Activated naive CD8-positive, alpha-beta T cell treated with anti-CD3 and anti-CD28 coated beads, Interleukin-2, amount 10 ng/mL, durations not matched to agents 7 days and 5 days (primary cell): ENCODE data around the gene TBC1D14. TPM values are rescaled to one million over a fixed set of nuclear protein-coding genes. Genes with fewer than 3 reads are reported as not detected.

Experiments used
- ATAC-seq: fragments of 150-1000 bp; cut with Tn5 transposase; one replicate; pipeline ENCODE4 v1.10.0; 2021; ENCODE audit warnings: low read depth, moderate library complexity
- POLR2A ChIA-PET: fragments of 350-600 bp; sonication (Branson Sonifier 250); formaldehyde crosslinking; loops from one replicate; lab custom pipeline; 2021; ENCODE audit warnings: antibody characterized with exemption; lab: Charles Lee
- DNase-seq: peaks from one replicate; pipeline ENCODE4 v3.0.0; 2021
- H3K27ac Mint-ChIP-seq: one replicate; pipeline ENCODE4 v1.8.0; 2022; ENCODE audit warnings: mild to moderate bottlenecking, mixed read lengths
- H3K27me3 Mint-ChIP-seq: one replicate; pipeline ENCODE4 v1.8.0; 2022; ENCODE audit warnings: mild to moderate bottlenecking, moderate library complexity, mixed read lengths
- H3K36me3 Mint-ChIP-seq: one replicate; pipeline ENCODE4 v1.8.0; 2021; ENCODE audit warnings: mild to moderate bottlenecking, mixed read lengths
- H3K4me1 Mint-ChIP-seq: one replicate; pipeline ENCODE4 v1.8.0; 2021; ENCODE audit warnings: mixed read lengths
- H3K4me3 Mint-ChIP-seq: one replicate; pipeline ENCODE4 v1.8.0; 2022; ENCODE audit warnings: mild to moderate bottlenecking, moderate library complexity, mixed read lengths
- H3K9me3 Mint-ChIP-seq: one replicate; pipeline ENCODE4 v1.8.0; 2021; ENCODE audit warnings: mixed read lengths
- total RNA-seq, 2 experiments: library from RNA; stranded (reverse); gene quantifications; one replicate each; pipeline ENCODE4 v1.2.3, GENCODE V29; 2021

Gene TBC1D14
- total RNA-seq, 2 experiments from 2014 or later: 44.5 to 52.3 TPM

DNA sequence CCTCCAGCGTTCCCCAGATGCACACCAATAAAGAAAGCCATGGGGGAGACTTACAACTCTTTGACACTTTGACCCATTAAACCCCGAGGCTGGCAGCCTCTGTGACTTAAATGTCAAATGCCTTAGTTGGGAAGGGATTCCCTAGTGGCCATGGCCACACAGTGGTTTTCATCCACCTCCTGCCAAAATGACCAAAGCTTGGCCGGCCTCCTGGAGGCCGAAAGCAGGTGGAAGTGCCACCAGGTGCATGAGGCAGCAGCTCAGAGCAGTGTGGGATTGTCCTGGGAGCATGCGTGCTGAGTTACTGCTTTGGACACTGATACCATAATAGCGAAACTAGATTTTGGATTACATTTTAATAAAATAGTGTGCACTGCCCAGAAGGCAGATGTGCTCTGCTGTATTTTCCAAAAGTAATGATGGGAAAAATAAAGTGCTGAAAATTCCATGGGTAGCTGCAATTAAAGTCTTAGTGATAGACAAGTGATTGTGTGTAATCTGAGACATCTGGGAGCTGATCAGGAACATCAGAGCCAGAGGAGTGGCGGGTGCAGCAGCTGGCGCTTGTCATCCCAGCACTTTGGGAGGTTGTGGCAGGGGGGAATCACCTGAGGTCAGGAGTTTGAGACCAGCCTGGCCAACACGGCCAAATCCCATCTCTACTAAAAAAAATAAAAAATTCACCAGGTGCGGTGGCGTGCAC lies 93.7 kb downstream of the TBC1D14 start:
- Mint-ChIP-seq H3K4me3 (no peak overlapping the region), H3K27ac (no peak overlapping the region), H3K4me1 (peaks cover 20% of the 10 kb centered on the region), H3K36me3 (peaks cover 28% of the 10 kb centered on the region), H3K27me3 (no peaks in the 10 kb centered on the region), H3K9me3 (no peaks in the 10 kb centered on the region)
- POLR2A ChIA-PET: interaction anchor here (0.6 kb wide), 1 partner anchor 13 kb away, joined by 3 read pairs; no protein-coding TSS in a partner anchor
- ATAC-seq (no peak), DNase-seq (no peak)

- H3K27ac Mint-ChIP-seq: no peak overlapping the region
- H3K4me3 Mint-ChIP-seq: no peak overlapping the region
- peaks cover 28% of the 10 kb centered on the region for H3K36me3 Mint-ChIP-seq
- H3K4me1 Mint-ChIP-seq: peaks cover 14% of the 10 kb centered on the region
- ATAC-seq: no peak
- no peak for DNase-seq
- POLR2A ChIA-PET: no interaction called here
- H3K9me3 Mint-ChIP-seq: no peaks in the 10 kb centered on the region
- no peaks in the 10 kb centered on the region for H3K27me3 Mint-ChIP-seq
Measured at GRCh38 chr4:7003879-7004240, 94.2 kb downstream of the TBC1D14 start.

DNA sequence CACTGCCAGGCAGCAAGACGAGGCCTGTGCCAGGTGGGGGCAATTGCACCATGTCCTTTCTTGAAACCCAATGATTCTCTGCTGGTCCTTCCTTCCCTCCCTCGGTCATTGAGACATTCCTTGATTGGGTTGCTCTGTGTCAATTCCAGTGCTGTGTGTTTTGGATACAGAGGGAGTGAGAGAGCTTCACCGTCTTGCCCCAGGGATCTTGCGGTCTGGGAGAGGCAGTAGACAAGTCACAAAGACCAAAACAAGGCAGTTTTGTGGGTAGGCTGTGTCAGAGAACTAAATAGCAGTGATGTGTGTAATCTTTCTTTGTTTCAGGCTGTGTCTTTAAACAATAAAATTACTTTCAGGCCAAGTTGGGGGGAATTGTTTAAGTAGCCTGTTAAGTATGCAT lies 94.7 kb downstream of the TBC1D14 start:
- POLR2A ChIA-PET: no interaction called here
- Mint-ChIP-seq H3K4me3 (no peak overlapping the region), H3K27ac (no peak overlapping the region), H3K36me3 (peaks cover 28% of the 10 kb centered on the region), H3K4me1 (peaks cover 10% of the 10 kb centered on the region), H3K27me3 (no peaks in the 10 kb centered on the region), H3K9me3 (no peaks in the 10 kb centered on the region)
- no peak for ATAC-seq
- DNase-seq: no peak

- POLR2A ChIA-PET: no interaction called here
- Mint-ChIP-seq H3K36me3 (peaks cover 28% of the 10 kb centered on the region), H3K4me3 (no peak overlapping the region)
Measured at GRCh38 chr4:7005571-7005970, 95.9 kb downstream of the TBC1D14 start.

DNA sequence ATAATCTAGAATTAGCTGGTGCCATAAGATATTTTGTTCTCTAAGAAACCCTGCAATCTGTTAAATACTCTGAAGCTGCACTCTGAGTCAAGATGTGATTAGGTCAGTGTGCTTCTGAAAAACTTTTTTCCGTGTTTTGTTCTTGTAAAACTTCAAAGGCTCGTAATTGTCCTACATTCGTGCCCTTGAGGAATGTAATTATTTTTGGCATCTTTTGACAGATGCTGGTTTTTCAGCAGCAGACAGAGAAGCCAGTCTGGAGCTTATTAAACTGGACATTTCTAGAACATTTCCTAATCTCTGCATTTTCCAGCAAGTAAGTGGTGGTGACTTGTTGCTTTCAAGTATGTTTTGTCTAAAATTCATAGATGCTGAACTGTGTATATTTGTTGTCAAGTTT lies 96.8 kb downstream of the TBC1D14 start:
- H3K27ac Mint-ChIP-seq: no peak overlapping the region

More at GRCh38 chr4:7005571-7005970, 95.9 kb downstream of the TBC1D14 start:
- no peak for DNase-seq
- Mint-ChIP-seq H3K4me1 (peaks cover 6% of the 10 kb centered on the region), H3K27ac (no peak overlapping the region), H3K9me3 (no peaks in the 10 kb centered on the region), H3K27me3 (no peaks in the 10 kb centered on the region)
- no peak for ATAC-seq

DNA sequence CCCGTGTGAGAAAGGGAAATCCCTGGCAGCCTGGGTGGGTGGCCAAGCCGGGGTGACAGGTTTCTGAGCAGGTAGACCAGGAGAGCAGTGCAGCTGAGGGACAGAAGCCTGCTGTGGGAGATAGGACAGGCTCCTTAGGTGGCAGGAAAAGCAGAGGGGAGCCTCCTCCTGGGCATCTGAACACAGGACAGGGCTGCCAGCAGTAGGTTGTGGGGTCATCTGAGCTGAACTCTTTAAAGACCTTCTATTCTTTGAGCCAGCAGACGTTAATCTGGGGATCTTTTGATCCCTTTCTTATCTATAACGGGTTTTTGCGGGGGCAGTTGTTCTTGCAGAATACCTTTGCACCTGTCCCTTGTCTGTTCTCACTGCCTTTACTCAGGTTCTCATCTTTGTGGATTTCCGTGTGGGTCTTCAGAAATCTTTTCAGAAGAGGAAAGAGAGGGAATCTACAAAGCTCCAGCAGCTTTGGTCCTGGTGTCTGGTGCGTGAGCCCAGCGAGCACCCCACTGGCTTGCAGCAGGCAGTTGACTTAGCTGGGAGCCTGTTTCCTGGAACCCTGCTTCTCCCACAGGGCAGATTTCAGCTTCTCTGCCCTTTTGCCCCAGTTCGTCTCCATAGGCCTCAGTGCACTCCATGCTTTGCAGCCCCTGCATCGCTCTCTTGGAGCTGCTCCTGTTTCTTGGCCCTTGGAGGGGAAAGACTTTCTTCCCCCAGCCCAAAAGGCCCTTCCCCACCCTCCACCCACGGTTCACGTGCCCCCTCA lies 97.7 kb downstream of the TBC1D14 start:
- Mint-ChIP-seq H3K4me1 (peaks cover 6% of the 10 kb centered on the region), H3K9me3 (no peaks in the 10 kb centered on the region), H3K36me3 (peaks cover 26% of the 10 kb centered on the region), H3K27ac (peak overlapping the region; percentile 28), H3K27me3 (no peaks in the 10 kb centered on the region), H3K4me3 (no peak overlapping the region)
- ATAC-seq (no peak), DNase-seq (no peak)
- POLR2A ChIA-PET: no interaction called here

More for the DNA sequence above, 96.8 kb downstream of the TBC1D14 start:
- POLR2A ChIA-PET: no interaction called here
- DNase-seq: no peak
- Mint-ChIP-seq H3K4me3 (no peak overlapping the region), H3K4me1 (peaks cover 6% of the 10 kb centered on the region), H3K9me3 (no peaks in the 10 kb centered on the region), H3K27me3 (no peaks in the 10 kb centered on the region), H3K36me3 (peaks cover 24% of the 10 kb centered on the region)
- no peak for ATAC-seq

DNA sequence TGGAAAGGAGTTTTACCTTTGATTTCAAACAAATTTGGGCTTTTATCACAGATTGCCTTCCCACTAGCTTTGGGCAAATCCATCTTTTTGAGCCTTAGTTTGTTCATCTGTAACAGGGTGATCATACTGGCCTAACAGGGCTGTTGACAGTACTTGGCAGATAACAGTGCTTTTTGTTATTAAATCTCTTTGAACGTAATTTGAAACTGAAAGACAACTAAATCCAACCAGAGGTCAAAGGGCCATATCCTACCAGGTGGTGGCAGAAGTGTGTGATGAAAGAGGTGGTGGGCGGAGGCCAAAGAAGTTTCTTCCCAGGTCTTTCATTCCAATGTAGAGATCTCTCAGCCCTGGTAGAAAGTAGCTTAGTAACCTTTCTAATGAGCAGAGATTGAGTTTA lies 98.3 kb downstream of the TBC1D14 start:
- H3K9me3 Mint-ChIP-seq: no peaks in the 10 kb centered on the region
- no peak for ATAC-seq

GRCh38 chr4:7009564-7009963 lies 99.9 kb downstream of the TBC1D14 start:
- POLR2A ChIA-PET: no interaction called here
- H3K27me3 Mint-ChIP-seq: no peaks in the 10 kb centered on the region
- H3K4me1 Mint-ChIP-seq: peaks cover 13% of the 10 kb centered on the region
- no peak overlapping the region for H3K4me3 Mint-ChIP-seq
- H3K36me3 Mint-ChIP-seq: peaks cover 34% of the 10 kb centered on the region
- H3K9me3 Mint-ChIP-seq: no peaks in the 10 kb centered on the region
- H3K27ac Mint-ChIP-seq: no peak overlapping the region
- DNase-seq: no peak
- ATAC-seq: no peak

More for the DNA sequence above, 98.3 kb downstream of the TBC1D14 start:
- Mint-ChIP-seq H3K4me3 (no peak overlapping the region), H3K27ac (no peak overlapping the region), H3K4me1 (peaks cover 9% of the 10 kb centered on the region), H3K27me3 (no peaks in the 10 kb centered on the region), H3K36me3 (peaks cover 24% of the 10 kb centered on the region)
- DNase-seq: no peak
- POLR2A ChIA-PET: no interaction called here

DNA sequence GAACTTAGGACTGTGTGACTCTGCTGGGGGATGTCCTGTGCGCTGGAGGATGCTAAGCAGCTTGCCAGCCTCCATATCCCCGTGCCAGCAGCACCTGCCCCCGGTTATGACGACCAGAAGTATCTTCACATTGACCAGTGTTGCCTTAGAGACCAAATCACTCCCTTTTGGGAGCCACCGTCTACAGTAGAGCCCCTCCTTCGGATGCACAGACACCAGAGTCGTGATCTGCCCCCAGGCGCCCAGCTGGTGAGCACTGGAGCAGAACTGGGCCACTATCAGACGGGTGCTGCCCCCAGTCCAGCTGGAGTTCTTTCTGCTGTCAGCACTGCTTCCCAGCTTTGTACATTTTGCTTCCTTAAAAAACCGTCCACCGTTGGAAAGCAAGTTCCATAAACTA lies 103.5 kb downstream of the TBC1D14 start:
- H3K27me3 Mint-ChIP-seq: no peaks in the 10 kb centered on the region
- no peaks in the 10 kb centered on the region for H3K9me3 Mint-ChIP-seq
- H3K27ac Mint-ChIP-seq: no peak overlapping the region
- H3K36me3 Mint-ChIP-seq: peaks cover 36% of the 10 kb centered on the region
- no peak for ATAC-seq
- H3K4me1 Mint-ChIP-seq: peaks cover 15% of the 10 kb centered on the region
- no peak overlapping the region for H3K4me3 Mint-ChIP-seq
- DNase-seq: no peak
- POLR2A ChIA-PET: no interaction called here

DNA sequence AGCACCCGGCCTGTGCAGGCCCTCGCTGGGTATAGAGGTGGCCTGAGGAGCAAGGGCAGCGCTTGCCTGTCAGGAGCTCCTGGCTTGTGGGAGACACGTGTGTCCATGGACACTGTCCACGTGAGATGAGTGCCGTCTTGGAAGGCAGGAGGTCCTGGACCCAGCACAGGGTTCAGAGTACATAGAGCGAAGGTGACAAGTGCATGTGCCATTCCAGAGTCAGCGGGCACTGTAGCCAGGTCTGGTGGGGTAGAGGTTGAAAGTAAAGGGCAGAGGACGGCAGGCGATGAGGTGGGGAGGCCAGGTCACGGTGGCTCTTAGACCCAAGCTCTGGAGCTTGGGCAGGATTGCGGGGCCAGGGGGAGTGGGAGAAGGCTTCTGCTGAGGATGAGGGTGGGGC lies 105.2 kb downstream of the TBC1D14 start:
- no peak for ATAC-seq
- Mint-ChIP-seq H3K27ac (peak overlapping the region; percentile 17), H3K36me3 (peaks cover 34% of the 10 kb centered on the region), H3K27me3 (no peaks in the 10 kb centered on the region), H3K4me1 (peaks cover 15% of the 10 kb centered on the region), H3K4me3 (no peak overlapping the region), H3K9me3 (no peaks in the 10 kb centered on the region)
- POLR2A ChIA-PET: no interaction called here
- DNase-seq: no peak

DNA sequence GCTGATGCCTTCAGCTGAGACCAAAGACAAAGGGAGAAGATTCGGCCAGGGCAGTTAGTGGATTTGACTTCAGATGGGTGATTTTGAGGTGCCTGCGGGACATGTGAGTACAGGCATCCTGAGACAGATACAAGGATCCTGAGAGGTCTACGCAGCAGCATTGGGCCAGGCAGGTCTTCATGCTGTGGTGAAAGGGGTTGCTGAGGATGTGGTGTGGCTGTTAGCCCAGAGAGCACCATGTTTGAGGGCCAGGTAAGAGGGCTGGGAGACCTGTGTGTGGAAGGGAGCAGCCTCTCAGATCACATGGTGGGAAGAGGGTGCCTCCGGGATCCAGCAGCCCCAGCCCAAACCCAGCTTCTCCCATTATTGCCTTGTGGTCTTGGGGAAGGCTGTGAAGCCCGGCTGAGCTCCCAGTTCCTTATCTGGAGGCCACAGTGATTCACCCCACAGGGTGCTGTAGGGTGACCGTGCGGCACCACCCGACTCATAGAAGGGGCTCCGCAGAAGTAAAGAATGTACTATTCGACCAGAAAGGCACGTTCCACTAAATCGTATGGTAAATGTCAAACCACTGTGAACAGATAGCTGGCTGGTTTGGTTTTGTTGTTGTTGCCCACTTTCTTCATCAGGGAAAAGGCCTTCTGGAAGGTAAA lies 105.9 kb downstream of the TBC1D14 start:
- Mint-ChIP-seq H3K9me3 (no peaks in the 10 kb centered on the region), H3K27me3 (no peaks in the 10 kb centered on the region), H3K36me3 (peaks cover 30% of the 10 kb centered on the region), H3K27ac (peak overlapping the region; percentile 17), H3K4me1 (peaks cover 15% of the 10 kb centered on the region), H3K4me3 (no peak overlapping the region)
- POLR2A ChIA-PET: no interaction called here
- DNase-seq: no peak
- ATAC-seq: no peak

- no peak for ATAC-seq
- no peak overlapping the region for H3K27ac Mint-ChIP-seq
- H3K4me3 Mint-ChIP-seq: no peak overlapping the region
- H3K36me3 Mint-ChIP-seq: peaks cover 28% of the 10 kb centered on the region
- no peak for DNase-seq
- POLR2A ChIA-PET: no interaction called here
- no peaks in the 10 kb centered on the region for H3K27me3 Mint-ChIP-seq
- H3K9me3 Mint-ChIP-seq: no peaks in the 10 kb centered on the region
- peaks cover 15% of the 10 kb centered on the region for H3K4me1 Mint-ChIP-seq
Measured at GRCh38 chr4:7016086-7016485, 106.5 kb downstream of the TBC1D14 start.

- ATAC-seq: no peak
- no peaks in the 10 kb centered on the region for H3K9me3 Mint-ChIP-seq
- peaks cover 25% of the 10 kb centered on the region for H3K36me3 Mint-ChIP-seq
- no peaks in the 10 kb centered on the region for H3K27me3 Mint-ChIP-seq
- no peak overlapping the region for H3K4me3 Mint-ChIP-seq
- POLR2A ChIA-PET: no interaction called here
- H3K27ac Mint-ChIP-seq: no peak overlapping the region
- H3K4me1 Mint-ChIP-seq: peaks cover 15% of the 10 kb centered on the region
- no peak for DNase-seq
Measured at GRCh38 chr4:7016512-7016911, 106.9 kb downstream of the TBC1D14 start.
